T-cell (primary cell): ENCODE measurements around the gene DLG1. TPM values are rescaled to one million over a fixed set of nuclear protein-coding genes. Genes with fewer than 3 reads are reported as not detected.

Experiments used
- ATAC-seq, 4 experiments: fragments of 200-7000 bp in 3 of 4; fragments of 150-1000 bp in 1 of 4; cut with Tn5 transposase; replicated peaks in 1 of 4; 1 replicate in 3 of 4; 2 replicates in 1 of 4; pipeline ENCODE4 v1.10.0; 2021; ENCODE audit warnings: moderate library complexity in 3 of 4, mild to moderate bottlenecking in 2 of 4, moderate number of reproducible peaks in 1 of 4
- CTCF ChIA-PET, 2 donors: fragments of 300-600 bp; sonication (Branson Sonifier 250); formaldehyde crosslinking; loops; one replicate each; lab custom pipeline; 2022; ENCODE audit warnings: antibody characterized with exemption in 2 of 2; lab: Charles Lee
- POLR2A ChIA-PET, 2 donors: fragments of 300-600 bp; sonication (Branson Sonifier 250); formaldehyde crosslinking; loops; one replicate each; lab custom pipeline; 2022; ENCODE audit warnings: antibody characterized with exemption in 2 of 2; lab: Charles Lee
- DNase-seq, 35 experiments: peaks; one replicate each; pipeline versions ENCODE4 v3.0.0 to v3.0.0-alpha.2; 2013 to 2023
- H3K27ac ChIP-seq: one replicate; pipeline ENCODE4 v1.5.1; 2013; ENCODE audit warnings: low read length
- H3K27me3 ChIP-seq, 2 experiments: replicated peaks in 1 of 2; 1 replicate in 1 of 2; 2 replicates in 1 of 2; pipeline versions ENCODE4 v1.6.1 to v1.7.0; 2013; ENCODE audit warnings: low read length in 1 of 2, mixed read lengths in 1 of 2; ENCODE audit not compliant: control insufficient read depth in 2 of 2, insufficient read depth in 2 of 2; ENCODE audit errors: extremely low read depth in 1 of 2
- H3K36me3 ChIP-seq, 2 donors: 1 replicate in 1 of 2; 2 replicates in 1 of 2; pipeline versions ENCODE4 v1.6.1 to v1.7.0; 2013; ENCODE audit warnings: low read length in 1 of 2; ENCODE audit not compliant: control insufficient read depth in 2 of 2, insufficient read depth in 1 of 2; ENCODE audit errors: extremely low read depth in 1 of 2
- H3K4me1 ChIP-seq, 2 experiments: 1 replicate in 1 of 2; 2 replicates in 1 of 2; pipeline versions ENCODE4 v1.6.1 to v1.7.0; 2013; ENCODE audit warnings: low read length in 2 of 2, mixed read lengths in 1 of 2; ENCODE audit not compliant: insufficient read depth in 2 of 2, control insufficient read depth in 1 of 2; ENCODE audit errors: extremely low read depth in 1 of 2
- H3K4me3 ChIP-seq, 2 donors: 1 replicate in 1 of 2; 2 replicates in 1 of 2; pipeline versions ENCODE4 v1.5.1 to v1.7.0; 2013; ENCODE audit warnings: mild to moderate bottlenecking in 2 of 2, low read length in 1 of 2, moderate library complexity in 1 of 2; ENCODE audit not compliant: control insufficient read depth in 1 of 2; ENCODE audit errors: extremely low read depth in 1 of 2
- H3K9me3 ChIP-seq: 2 replicates; pipeline ENCODE4 v1.7.0; 2013
- H3K27ac Mint-ChIP-seq, 2 donors: one replicate each; pipeline ENCODE4 v1.8.0; 2020 to 2021; ENCODE audit warnings: mild to moderate bottlenecking in 2 of 2, mixed read lengths in 2 of 2
- H3K27me3 Mint-ChIP-seq, 2 donors: one replicate each; pipeline ENCODE4 v1.8.0; 2021 to 2022; ENCODE audit warnings: mixed read lengths in 2 of 2
- H3K36me3 Mint-ChIP-seq: one replicate; pipeline ENCODE4 v1.8.0; 2021; ENCODE audit warnings: mixed read lengths
- H3K4me1 Mint-ChIP-seq, 3 donors: one replicate each; pipeline ENCODE4 v1.8.0; 2020 to 2022; ENCODE audit warnings: mixed read lengths in 3 of 3, mild to moderate bottlenecking in 1 of 3
- H3K4me3 Mint-ChIP-seq, 3 donors: one replicate each; pipeline ENCODE4 v1.8.0; 2020 to 2022; ENCODE audit warnings: mild to moderate bottlenecking in 3 of 3, mixed read lengths in 3 of 3, moderate library complexity in 3 of 3
- H3K9me3 Mint-ChIP-seq, 3 donors: one replicate each; pipeline ENCODE4 v1.8.0; 2020 to 2022; ENCODE audit warnings: mixed read lengths in 3 of 3
- WGBS: methylation state at CpG from one replicate; pipeline ENCODE4 v1.1.5; 2013; ENCODE audit warnings: missing lambda C conversion rate; ENCODE audit not compliant: insufficient coverage; 5-methylcytosine and 5-hydroxymethylcytosine counted together
- total RNA-seq, 35 experiments: library from RNA in 6 of 35; stranded (reverse) in 6 of 35; fragments of 120-200 nt in 1 of 35; gene quantifications; one replicate each; pipeline versions ENCODE4 v1.2.1 to v1.2.4 and lab custom pipeline; 2013 to 2026

Gene DLG1
- total RNA-seq, 5 donors from 2014 or later (not counting 1 experiment from before 2014, with no cell fraction given), result 65.5 to 96.5 (median 68.4) TPM

DNA sequence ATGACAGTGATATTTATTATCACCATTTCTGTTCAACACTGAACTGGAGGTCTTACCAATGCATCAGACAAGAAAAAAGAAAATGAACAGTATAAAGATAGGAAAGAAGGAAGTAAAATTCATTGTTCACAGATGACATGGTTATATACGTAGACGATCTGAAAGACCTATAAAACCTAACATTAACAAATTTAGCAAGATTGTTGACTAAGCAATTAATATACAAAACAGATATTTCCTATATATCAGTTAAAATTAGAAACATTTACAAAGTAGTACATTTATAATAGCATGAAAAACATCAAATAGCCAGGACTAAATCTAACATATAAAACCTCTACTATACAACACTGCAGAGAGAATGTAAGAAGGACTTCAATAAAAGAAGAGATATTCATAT is 176.0 kb downstream of the DLG1 start:
- CTCF ChIA-PET, result no interaction called here
- H3K9me3 Mint-ChIP-seq, result no peaks in the 10 kb centered on the region
- H3K4me1 ChIP-seq, result no peaks in the 10 kb centered on the region
- no peaks in the 10 kb centered on the region for H3K9me3 ChIP-seq
- no peaks in the 10 kb centered on the region for H3K27me3 Mint-ChIP-seq
- H3K4me1 Mint-ChIP-seq, result no peaks in the 10 kb centered on the region
- H3K36me3 ChIP-seq, result peaks cover 0 to 15% of the 10 kb centered on the region in 2 donors
- POLR2A ChIA-PET, result no interaction called here
- no CpG with 5 or more reads among the region's 2 CpGs for WGBS
- H3K4me3 Mint-ChIP-seq, result no peak overlapping the region
- H3K27ac Mint-ChIP-seq, result no peak overlapping the region
- peaks cover 34% of the 10 kb centered on the region for H3K36me3 Mint-ChIP-seq
- H3K27me3 ChIP-seq, result no peaks in the 10 kb centered on the region
- H3K4me3 ChIP-seq, result no peak overlapping the region
- ATAC-seq, result no peak
- no peak for DNase-seq
- no peak overlapping the region for H3K27ac ChIP-seq

DNA sequence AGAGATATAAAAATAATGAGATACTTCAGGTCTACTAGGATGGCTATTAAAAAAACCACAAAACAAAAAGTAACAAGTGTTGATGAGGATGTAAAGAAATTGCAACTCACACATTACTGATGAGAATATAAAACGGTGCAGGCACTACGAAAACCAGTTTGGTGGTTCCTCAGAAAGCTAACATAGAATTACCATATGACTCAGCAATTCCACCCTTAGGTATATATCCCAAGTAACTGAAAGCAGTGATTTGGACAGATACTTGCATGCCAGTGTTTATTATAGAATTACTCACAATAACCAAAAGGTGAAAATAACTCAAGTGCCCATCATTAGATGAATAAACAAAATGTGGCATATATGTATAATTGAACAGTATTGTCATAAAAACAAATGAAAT is 181.3 kb downstream of the DLG1 start:
- no peaks in the 10 kb centered on the region for H3K4me1 Mint-ChIP-seq
- no peaks in the 10 kb centered on the region for H3K9me3 Mint-ChIP-seq
- Histone ChIP-seq H3K27me3 (no peaks in the 10 kb centered on the region), H3K9me3 (no peaks in the 10 kb centered on the region), H3K4me1 (no peaks in the 10 kb centered on the region), H3K4me3 (no peak overlapping the region), H3K36me3 (peaks cover 0 to 6% of the 10 kb centered on the region in 2 donors), H3K27ac (no peak overlapping the region)
- DNase-seq (no peak), ATAC-seq (no peak)
- WGBS, result no CpG with 5 or more reads among the region's 2 CpGs
- H3K27ac Mint-ChIP-seq, result no peak overlapping the region
- CTCF ChIA-PET, result no interaction called here
- H3K4me3 Mint-ChIP-seq, result no peak overlapping the region
- no peaks in the 10 kb centered on the region for H3K27me3 Mint-ChIP-seq
- POLR2A ChIA-PET, result no interaction called here
- peaks cover 42% of the 10 kb centered on the region for H3K36me3 Mint-ChIP-seq

DNA sequence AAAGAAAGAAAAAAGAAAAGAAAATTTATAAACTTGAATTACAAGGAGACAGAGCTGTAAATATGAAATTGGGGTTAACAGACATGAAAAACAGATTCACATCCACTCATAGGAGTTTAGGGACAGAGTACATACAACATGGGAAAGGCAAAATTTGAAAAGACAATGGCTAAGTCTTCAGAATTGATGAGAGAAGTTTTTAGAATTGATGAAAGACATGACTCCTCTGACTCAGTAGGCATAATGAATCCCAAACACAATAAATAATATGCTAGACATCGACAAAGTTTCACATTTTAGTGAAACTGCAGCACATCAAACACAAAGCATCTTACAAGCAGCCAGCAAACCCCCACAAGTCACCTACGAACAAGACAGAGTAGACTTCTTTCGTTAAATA is 184.4 kb downstream of the DLG1 start:
- Histone ChIP-seq H3K9me3 (peaks cover 2% of the 10 kb centered on the region), H3K4me3 (no peak overlapping the region), H3K27ac (no peak overlapping the region), H3K36me3 (peaks cover 0 to 19% of the 10 kb centered on the region in 2 donors), H3K27me3 (no peaks in the 10 kb centered on the region), H3K4me1 (no peaks in the 10 kb centered on the region)
- Mint-ChIP-seq H3K4me1 (no peaks in the 10 kb centered on the region), H3K4me3 (no peak overlapping the region), H3K27ac (no peak overlapping the region), H3K9me3 (no peaks in the 10 kb centered on the region), H3K36me3 (peaks cover 58% of the 10 kb centered on the region), H3K27me3 (no peaks in the 10 kb centered on the region)
- ChIA-PET POLR2A (no interaction called here), CTCF (no interaction called here)
- WGBS, result 94% methylated on average over 2 of the region's 3 CpGs
- no peak for ATAC-seq
- no peak for DNase-seq

DNA sequence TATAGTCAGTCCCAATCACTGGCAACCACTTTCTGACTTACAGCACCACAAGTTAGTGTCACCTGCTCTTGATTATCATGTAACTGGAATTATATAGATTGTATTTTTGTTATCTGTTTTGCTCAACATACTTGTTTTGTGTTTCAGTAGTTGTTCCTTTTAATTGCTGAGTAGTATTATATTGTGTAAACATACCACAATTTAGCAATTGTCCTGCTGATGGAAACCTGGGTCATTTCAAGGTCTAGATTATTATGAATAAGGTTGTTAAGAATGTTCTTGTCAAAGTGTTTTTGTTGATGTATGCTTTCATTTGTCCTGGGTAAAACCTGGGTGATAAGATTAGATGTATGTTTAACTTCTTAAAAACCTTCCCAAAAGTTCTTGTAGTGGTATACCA is 186.7 kb downstream of the DLG1 start:
- Histone ChIP-seq H3K27ac (no peak overlapping the region), H3K36me3 (peaks cover 0 to 21% of the 10 kb centered on the region in 2 donors), H3K4me1 (no peaks in the 10 kb centered on the region), H3K9me3 (peaks cover 2% of the 10 kb centered on the region), H3K4me3 (no peak overlapping the region), H3K27me3 (no peaks in the 10 kb centered on the region)
- DNase-seq, result no peak
- Mint-ChIP-seq H3K9me3 (no peaks in the 10 kb centered on the region), H3K4me1 (no peaks in the 10 kb centered on the region), H3K4me3 (no peak overlapping the region), H3K36me3 (peaks cover 69% of the 10 kb centered on the region), H3K27ac (no peak overlapping the region), H3K27me3 (no peaks in the 10 kb centered on the region)
- no peak for ATAC-seq
- POLR2A ChIA-PET, result no interaction called here
- CTCF ChIA-PET, result no interaction called here

DNA sequence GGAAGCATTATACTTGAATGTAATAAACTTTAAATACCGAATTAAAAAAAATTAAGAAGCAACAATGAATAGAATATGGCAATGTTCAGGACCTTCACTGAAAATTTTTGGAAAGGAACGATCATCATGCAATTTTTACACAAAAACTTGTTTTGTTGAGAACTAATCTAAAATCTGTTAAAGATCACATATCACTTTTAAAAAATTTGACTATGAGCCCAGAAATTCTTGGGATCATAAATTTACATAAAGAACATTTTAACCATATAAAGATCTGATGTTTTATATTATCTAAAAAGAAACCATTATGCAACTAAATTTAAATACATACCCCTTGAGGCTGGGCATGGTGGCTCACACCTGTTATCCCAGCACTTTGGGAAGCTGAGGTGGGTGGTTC is 192.6 kb downstream of the DLG1 start:
- Mint-ChIP-seq H3K27me3 (no peaks in the 10 kb centered on the region), H3K27ac (no peak overlapping the region), H3K36me3 (peaks cover 51% of the 10 kb centered on the region), H3K9me3 (no peaks in the 10 kb centered on the region), H3K4me1 (no peaks in the 10 kb centered on the region), H3K4me3 (no peak overlapping the region)
- Histone ChIP-seq H3K4me3 (no peak overlapping the region), H3K27me3 (no peaks in the 10 kb centered on the region), H3K27ac (no peak overlapping the region), H3K9me3 (peaks cover under 1% of the 10 kb centered on the region), H3K4me1 (no peaks in the 10 kb centered on the region), H3K36me3 (peaks cover 0 to 14% of the 10 kb centered on the region in 2 donors)
- DNase-seq, result no peak
- WGBS, result no CpG with 5 or more reads among the region's 2 CpGs
- ChIA-PET POLR2A (no interaction called here), CTCF (interaction anchor here in 1 of 2 donors (0.6 kb wide), 2 partner anchors 145 to 859 kb away, joined by 3 to 4 read pairs; no protein-coding TSS in a partner anchor)
- no peak for ATAC-seq

DNA sequence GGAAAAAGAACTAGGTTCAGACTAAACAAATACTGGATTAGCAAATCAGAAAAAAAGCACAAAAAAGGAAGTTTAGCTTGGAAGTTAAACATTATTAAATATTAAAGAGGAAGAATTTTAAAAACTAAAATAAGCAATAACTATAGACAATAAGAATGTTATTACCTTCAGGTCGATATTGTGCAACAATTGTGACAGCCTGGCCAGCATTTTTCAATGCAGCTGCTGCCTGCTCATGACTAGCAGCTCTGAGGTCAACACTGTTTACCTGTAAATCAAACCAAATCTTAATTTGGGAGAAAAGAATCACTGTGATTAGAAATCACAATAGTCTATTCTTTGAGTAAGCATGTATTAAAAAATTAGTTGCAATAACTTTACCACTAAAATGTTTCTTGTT is 193.7 kb downstream of the DLG1 start:
- Mint-ChIP-seq H3K4me1 (no peaks in the 10 kb centered on the region), H3K27me3 (no peaks in the 10 kb centered on the region), H3K9me3 (no peaks in the 10 kb centered on the region), H3K27ac (no peak overlapping the region), H3K36me3 (peaks cover 47% of the 10 kb centered on the region), H3K4me3 (no peak overlapping the region)
- ATAC-seq (no peak), DNase-seq (no peak)
- H3K27me3 ChIP-seq, result no peaks in the 10 kb centered on the region
- no peaks in the 10 kb centered on the region for H3K4me1 ChIP-seq
- ChIA-PET POLR2A (interaction anchor here in 1 of 2 donors (0.6 kb wide), 2 partner anchors 46 to 1597 kb away, joined by 3 read pairs; no protein-coding TSS in a partner anchor), CTCF (no interaction called here)
- no peak overlapping the region for H3K4me3 ChIP-seq
- no peaks in the 10 kb centered on the region for H3K9me3 ChIP-seq
- WGBS, result no CpG with 5 or more reads among the region's 1 CpG
- H3K27ac ChIP-seq, result no peak overlapping the region
- H3K36me3 ChIP-seq, result peaks cover 0 to 14% of the 10 kb centered on the region in 2 donors

DNA sequence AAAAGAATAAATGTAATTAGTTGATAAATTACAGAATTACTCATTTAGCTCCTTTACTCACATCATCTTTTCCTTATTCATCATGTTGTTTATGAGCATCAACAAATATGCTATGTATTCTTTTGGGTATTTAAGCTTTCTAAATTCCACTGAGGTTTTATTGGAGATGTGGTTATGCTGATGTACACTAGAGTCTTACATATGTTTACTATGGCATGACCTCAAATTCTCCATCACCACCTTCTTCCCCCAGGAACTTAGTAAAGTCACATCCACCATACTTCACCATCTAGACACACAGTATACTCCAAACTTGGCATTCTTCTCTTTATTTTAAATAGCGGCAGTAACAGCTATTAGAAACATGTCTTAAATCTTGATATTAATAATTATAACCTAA is 194.6 kb downstream of the DLG1 start:
- H3K36me3 Mint-ChIP-seq, result peaks cover 48% of the 10 kb centered on the region
- Histone ChIP-seq H3K27ac (no peak overlapping the region), H3K9me3 (no peaks in the 10 kb centered on the region), H3K27me3 (no peaks in the 10 kb centered on the region), H3K4me1 (no peaks in the 10 kb centered on the region), H3K36me3 (peaks cover 0 to 15% of the 10 kb centered on the region in 2 donors), H3K4me3 (no peak overlapping the region)
- DNase-seq, result no peak
- H3K9me3 Mint-ChIP-seq, result no peaks in the 10 kb centered on the region
- CTCF ChIA-PET, result interaction anchor here in 1 of 2 donors (0.6 to 1.1 kb wide), 2 partner anchors 47 to 445 kb away, joined by 3 read pairs; no protein-coding TSS in a partner anchor
- no peaks in the 10 kb centered on the region for H3K27me3 Mint-ChIP-seq
- no CpG with 5 or more reads among the region's 1 CpG for WGBS
- no peaks in the 10 kb centered on the region for H3K4me1 Mint-ChIP-seq
- H3K4me3 Mint-ChIP-seq, result no peak overlapping the region
- no peak overlapping the region for H3K27ac Mint-ChIP-seq
- POLR2A ChIA-PET, result no interaction called here
- no peak for ATAC-seq
